ENCODE results near the gene DKKL1.

- TF ChIP-seq ZBTB33 (IDR thresholded peaks at IDR 0.05; ENCODE audit: extremely low read depth, insufficient replicate concordance, low read length) (no peak), POLR2A (IDR thresholded peaks at IDR 0.05; ENCODE audit: borderline replicate concordance, extremely low read depth, insufficient read depth, insufficient read length) (no peak)
Measured at GRCh38 chr19:49337267-49338022, 26.2 kb upstream of the DKKL1 start.
